A549 treated with DMSO at 1 μM for 4 hours (cell line): Measurements from ENCODE around the gene ADGRE2. TPM values are rescaled to one million over a fixed set of nuclear protein-coding genes. Genes with fewer than 3 reads are reported as not detected.

Experiments used
- total RNA-seq: library from RNA; stranded (reverse); fragments of 200-300 nt; extraction: Qiagen RNA extraction; gene quantifications from 5 replicates; pipeline ENCODE4 v1.2.3, GENCODE V29; 2022; ENCODE audit warnings: low read depth

The ADGRE2 gene
- 0.42 to 0.76 TPM (median 0.59 TPM) in 5 replicates for total RNA-seq

GRCh38 chr19:14778110-14778845 is at the start of gene ADGRE2:
ADGRE2 (minus strand) TSS chr19:14778560; CDS start chr19:14776756, 1,804 bp downstream.

GRCh38 chr19:14689598-14690503 is 88.5 kb downstream of the ADGRE2 start, which contains the start of gene ZNF333:
ZNF333 (plus strand) TSS chr19:14690048; CDS start chr19:14693492, 3,444 bp downstream.

Other genes with a start within 250 kb of the ADGRE2 start
- 158 to 195 TPM (median 168 TPM) in 5 replicates for gene TECR, start 249.0 kb downstream of the ADGRE2 start, total RNA-seq
- gene NDUFB7, start 206.5 kb downstream of the ADGRE2 start, total RNA-seq = 164 to 201 TPM (median 172 TPM) in 5 replicates
- not detected in 5 replicates for gene CLEC17A, start 195.5 kb downstream of the ADGRE2 start, total RNA-seq
- not detected in 5 replicates for gene ADGRE3, start 103.7 kb downstream of the ADGRE2 start, total RNA-seq
- 2.0 to 3.7 TPM (median 3.2 TPM) in 5 replicates for gene ZNF333, start 88.5 kb downstream of the ADGRE2 start, total RNA-seq
- not detected in 5 replicates for gene OR7A5, start 56.6 kb upstream of the ADGRE2 start, total RNA-seq
- not detected in 5 replicates for gene OR7C1, start 56.6 kb upstream of the ADGRE2 start, total RNA-seq
- gene OR7A10, start 70.4 kb upstream of the ADGRE2 start, total RNA-seq = not detected in 5 replicates
- gene OR7A17, start 107.6 kb upstream of the ADGRE2 start, total RNA-seq = not detected in 5 replicates
- gene OR7C2, start 162.9 kb upstream of the ADGRE2 start, total RNA-seq = not detected in 5 replicates
- gene SLC1A6, start 201.3 kb upstream of the ADGRE2 start, total RNA-seq = not detected in 5 replicates